T-helper 17 cell (primary cell): ENCODE results near the gene DTNBP1. TPM values are rescaled to one million over a fixed set of nuclear protein-coding genes. Genes with fewer than 3 reads are reported as not detected.

Experiments
- ATAC-seq: fragments of 150-1000 bp; cut with Tn5 transposase; 2 replicates; pipeline ENCODE4 v1.10.0; 2021; ENCODE audit warnings: mild to moderate bottlenecking, moderate library complexity
- DNase-seq, 3 donors: peaks; one replicate each; pipeline versions ENCODE4 v3.0.0 to v3.0.0-alpha.2; 2020 to 2021
- H3K9me3 ChIP-seq: one replicate; pipeline ENCODE4 v1.7.0; 2013; ENCODE audit warnings: low read length, mild to moderate bottlenecking; ENCODE audit not compliant: control insufficient read depth, poor library complexity, severe bottlenecking
- H3K27ac Mint-ChIP-seq: one replicate; pipeline ENCODE4 v1.8.0; 2022; ENCODE audit warnings: mild to moderate bottlenecking, moderate library complexity, mixed read lengths
- H3K27me3 Mint-ChIP-seq: one replicate; pipeline ENCODE4 v1.8.0; 2022; ENCODE audit warnings: mixed read lengths
- H3K36me3 Mint-ChIP-seq: one replicate; pipeline ENCODE4 v1.8.0; 2022; ENCODE audit warnings: low read depth, mixed read lengths
- H3K4me1 Mint-ChIP-seq: one replicate; pipeline ENCODE4 v1.8.0; 2022; ENCODE audit warnings: mild to moderate bottlenecking, mixed read lengths
- H3K4me3 Mint-ChIP-seq: one replicate; pipeline ENCODE4 v1.8.0; 2022; ENCODE audit warnings: mild to moderate bottlenecking, moderate library complexity, mixed read lengths
- total RNA-seq, 4 donors: library from RNA in 2 of 4; stranded (reverse) in 2 of 4; gene quantifications; one replicate each; pipeline ENCODE4 v1.2.3 and lab custom pipeline; 2022 to 2026

DTNBP1 gene, protein sequence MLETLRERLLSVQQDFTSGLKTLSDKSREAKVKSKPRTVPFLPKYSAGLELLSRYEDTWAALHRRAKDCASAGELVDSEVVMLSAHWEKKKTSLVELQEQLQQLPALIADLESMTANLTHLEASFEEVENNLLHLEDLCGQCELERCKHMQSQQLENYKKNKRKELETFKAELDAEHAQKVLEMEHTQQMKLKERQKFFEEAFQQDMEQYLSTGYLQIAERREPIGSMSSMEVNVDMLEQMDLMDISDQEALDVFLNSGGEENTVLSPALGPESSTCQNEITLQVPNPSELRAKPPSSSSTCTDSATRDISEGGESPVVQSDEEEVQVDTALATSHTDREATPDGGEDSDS
- total RNA-seq (10 to 100 TPM; 16.1 to 18.4 TPM), total RNA-seq (lab: John Stamatoyannopoulos, UW) (3.9 to 8.7 reads per million in 2 donors)

DNA sequence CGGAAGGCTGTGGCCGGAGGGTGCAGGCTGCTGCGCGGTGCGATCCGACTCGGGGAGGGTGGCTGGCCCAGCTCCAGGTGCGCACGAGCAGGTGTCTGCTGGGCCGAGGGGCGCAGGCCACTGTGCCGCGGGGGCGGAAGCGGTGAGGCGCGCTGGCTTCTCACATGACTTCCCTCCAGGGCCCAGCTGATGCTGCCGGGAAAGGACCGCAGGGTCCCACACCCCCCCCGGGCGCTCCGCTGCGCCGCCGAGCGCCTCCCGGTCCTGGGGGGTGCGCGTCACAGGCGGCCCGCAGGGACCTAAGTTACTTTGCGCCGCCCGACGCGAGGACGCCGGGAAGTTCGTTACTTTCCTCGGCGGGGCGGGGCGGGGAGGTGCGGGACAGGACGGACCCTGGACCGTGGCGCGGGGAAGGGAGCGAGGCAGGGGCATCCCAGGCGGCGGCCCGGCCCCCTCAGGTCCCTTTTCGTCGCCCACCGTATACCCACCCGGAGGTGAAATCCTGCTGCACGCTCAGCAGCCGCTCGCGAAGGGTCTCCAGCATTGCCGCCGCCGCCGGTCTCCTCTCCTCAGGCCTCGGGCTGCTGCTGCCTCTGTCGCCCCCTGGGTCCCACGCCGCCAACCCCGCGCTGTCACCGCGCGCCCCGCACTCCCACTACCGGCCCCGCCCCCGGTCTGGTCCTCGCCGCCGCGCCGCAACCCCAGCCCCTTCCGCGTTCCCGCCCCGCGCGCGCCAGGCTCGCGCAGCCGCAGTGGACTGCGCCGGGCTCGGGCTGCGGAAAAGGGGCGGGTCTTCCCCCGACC, at the start of gene DTNBP1:
DTNBP1 (minus strand) TSS at position 703 of the 804 bp plus-strand sequence; CDS start at position 544, 159 bp downstream.
- peak within 1 kb of the TSS; percentile 89 for H3K4me3 Mint-ChIP-seq
- ATAC-seq: peak; percentile 81
- no peaks in the 10 kb centered on the region for H3K27me3 Mint-ChIP-seq
- peaks cover 23% of the 10 kb centered on the region for H3K4me1 Mint-ChIP-seq
- DNase-seq: peak; percentile 75 to 78 (median 76)
- no peaks in the 10 kb centered on the region for H3K9me3 ChIP-seq
- H3K27ac Mint-ChIP-seq: peak within 1 kb of the TSS; percentile 59
- H3K36me3 Mint-ChIP-seq: peaks cover 3% of the 10 kb centered on the region

DNA sequence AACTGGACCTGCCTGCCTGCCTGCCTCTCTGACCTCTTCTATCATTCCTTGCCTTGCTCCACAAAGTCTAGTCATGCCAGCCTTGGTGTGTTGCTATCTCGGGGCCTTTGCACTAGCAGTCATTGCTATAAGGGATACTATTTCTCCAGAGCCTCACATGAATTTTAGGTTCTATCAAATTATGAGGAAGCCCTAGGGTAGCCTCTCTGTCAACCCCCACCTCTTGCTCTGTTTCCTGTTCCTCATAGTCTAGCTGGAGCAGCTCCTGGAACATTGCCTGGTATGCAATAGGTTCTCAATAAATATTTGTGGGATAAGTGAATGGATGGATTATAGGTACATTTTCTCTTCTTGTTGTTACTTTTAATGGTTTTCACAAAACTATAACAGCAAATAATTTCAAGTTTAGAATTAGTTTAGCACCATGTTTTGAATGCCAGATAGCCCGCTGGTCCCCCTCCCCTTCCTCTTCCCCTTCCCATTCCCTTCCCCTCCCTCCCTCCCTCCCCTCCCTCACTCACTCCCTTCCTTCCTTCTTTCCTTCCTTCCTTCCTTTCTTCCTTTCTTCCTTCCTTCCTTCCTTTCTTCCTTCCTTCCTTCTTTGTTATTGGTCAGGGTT, 46.9 kb upstream of the DTNBP1 start:
- peaks cover 19% of the 10 kb centered on the region for H3K27me3 Mint-ChIP-seq
- no peaks in the 10 kb centered on the region for H3K4me1 Mint-ChIP-seq
- ATAC-seq (no peak), DNase-seq (no peak)
- peaks cover 2% of the 10 kb centered on the region for H3K36me3 Mint-ChIP-seq
- H3K4me3 Mint-ChIP-seq: peak overlapping the region; percentile 25
- H3K27ac Mint-ChIP-seq: no peak overlapping the region
- no peaks in the 10 kb centered on the region for H3K9me3 ChIP-seq

DNA sequence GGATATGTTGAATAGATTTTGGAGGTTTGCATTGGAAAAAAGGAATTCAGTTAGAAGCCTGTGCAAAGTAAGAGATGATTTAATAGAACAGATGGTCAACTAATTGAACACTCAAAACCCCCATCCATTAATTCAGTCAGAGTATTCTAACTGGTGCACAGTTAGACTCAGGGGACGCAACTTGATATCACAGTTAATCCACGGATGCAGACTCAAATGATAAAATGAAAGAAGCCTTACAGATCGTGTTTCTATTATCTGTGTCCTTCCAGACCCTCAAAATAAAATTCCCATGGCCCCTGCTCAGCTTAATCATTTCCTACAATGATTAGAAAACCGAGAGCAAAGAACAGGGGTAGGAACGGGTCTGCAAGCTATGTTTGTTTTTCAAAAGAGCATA, 45.4 kb upstream of the DTNBP1 start:
- Mint-ChIP-seq H3K4me1 (no peaks in the 10 kb centered on the region), H3K27me3 (peaks cover 19% of the 10 kb centered on the region), H3K27ac (no peak overlapping the region), H3K4me3 (no peak overlapping the region), H3K36me3 (peaks cover 2% of the 10 kb centered on the region)
- ATAC-seq (no peak), DNase-seq (no peak)
- peaks cover under 1% of the 10 kb centered on the region for H3K9me3 ChIP-seq

DNA sequence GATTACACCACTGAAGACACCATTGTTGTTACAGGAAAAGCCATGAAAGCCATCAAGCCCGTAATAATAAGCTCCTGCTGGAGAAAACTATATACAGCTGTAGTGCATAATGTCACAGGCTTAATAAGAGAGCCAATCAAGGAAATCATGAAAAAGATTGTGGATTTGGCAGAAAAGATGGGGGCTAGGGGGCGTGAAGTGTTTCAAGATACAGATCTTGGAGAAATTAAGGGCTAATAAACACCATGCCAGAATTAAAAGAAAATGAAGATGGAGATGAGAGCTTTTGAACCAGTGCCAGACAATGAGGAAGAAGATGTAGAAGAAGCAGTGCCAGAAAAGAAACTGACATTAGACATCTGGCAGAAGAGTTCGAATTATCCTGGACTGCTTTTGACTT, 43.2 kb upstream of the DTNBP1 start:
- DNase-seq (no peak), ATAC-seq (no peak)
- Mint-ChIP-seq H3K4me1 (no peaks in the 10 kb centered on the region), H3K36me3 (peaks cover 4% of the 10 kb centered on the region), H3K27me3 (peaks cover 11% of the 10 kb centered on the region), H3K4me3 (no peak overlapping the region), H3K27ac (no peak overlapping the region)
- H3K9me3 ChIP-seq: peaks cover 3% of the 10 kb centered on the region

DNA sequence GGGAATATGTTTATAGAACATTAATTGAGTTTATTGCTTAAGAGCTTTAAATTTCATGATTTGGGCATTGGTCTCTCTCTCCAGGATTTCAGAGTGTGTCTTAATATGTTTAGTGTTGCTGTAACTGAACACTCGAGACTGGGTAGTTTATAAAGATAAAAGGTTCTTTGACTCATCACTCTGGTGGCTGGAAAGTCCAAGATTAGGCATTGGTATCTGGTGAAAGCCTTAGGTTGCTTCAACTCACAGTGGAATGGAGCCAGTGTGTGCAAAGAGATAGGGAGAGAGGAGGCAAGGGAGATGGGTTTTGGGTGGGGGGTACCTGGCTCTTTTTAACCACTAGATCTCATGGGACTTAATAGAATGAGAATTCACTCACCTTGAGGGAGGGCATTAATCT, 35.6 kb upstream of the DTNBP1 start:
- no peak for ATAC-seq

DNA sequence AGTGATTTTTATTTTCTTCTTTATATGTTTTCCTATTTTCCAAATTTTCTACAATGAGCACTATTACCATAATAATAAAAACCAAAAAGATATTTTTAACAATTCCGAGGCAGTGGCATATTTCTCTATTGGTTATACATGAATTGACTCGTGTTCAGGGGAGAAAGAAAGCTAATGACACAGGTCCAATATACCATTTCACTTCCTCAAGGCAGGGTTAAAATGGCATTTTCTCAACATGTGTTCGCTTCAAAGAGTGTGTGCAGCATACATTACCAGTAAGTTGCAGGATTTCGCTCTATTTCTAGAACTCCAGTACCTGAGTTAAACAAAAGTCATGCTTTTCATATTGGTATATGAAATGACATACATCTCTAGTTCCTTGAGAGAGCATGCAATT, 35.1 kb upstream of the DTNBP1 start:
- Mint-ChIP-seq H3K36me3 (peaks cover 2% of the 10 kb centered on the region), H3K4me3 (no peak overlapping the region), H3K4me1 (no peaks in the 10 kb centered on the region), H3K27me3 (peaks cover 21% of the 10 kb centered on the region), H3K27ac (no peak overlapping the region)
- DNase-seq (no peak), ATAC-seq (no peak)
- H3K9me3 ChIP-seq: no peaks in the 10 kb centered on the region

More for the DNA sequence above, 35.6 kb upstream of the DTNBP1 start:
- Mint-ChIP-seq H3K4me3 (no peak overlapping the region), H3K36me3 (peaks cover 2% of the 10 kb centered on the region), H3K27ac (no peak overlapping the region), H3K27me3 (peaks cover 21% of the 10 kb centered on the region), H3K4me1 (no peaks in the 10 kb centered on the region)
- DNase-seq: no peak
- peaks cover 3% of the 10 kb centered on the region for H3K9me3 ChIP-seq

DNA sequence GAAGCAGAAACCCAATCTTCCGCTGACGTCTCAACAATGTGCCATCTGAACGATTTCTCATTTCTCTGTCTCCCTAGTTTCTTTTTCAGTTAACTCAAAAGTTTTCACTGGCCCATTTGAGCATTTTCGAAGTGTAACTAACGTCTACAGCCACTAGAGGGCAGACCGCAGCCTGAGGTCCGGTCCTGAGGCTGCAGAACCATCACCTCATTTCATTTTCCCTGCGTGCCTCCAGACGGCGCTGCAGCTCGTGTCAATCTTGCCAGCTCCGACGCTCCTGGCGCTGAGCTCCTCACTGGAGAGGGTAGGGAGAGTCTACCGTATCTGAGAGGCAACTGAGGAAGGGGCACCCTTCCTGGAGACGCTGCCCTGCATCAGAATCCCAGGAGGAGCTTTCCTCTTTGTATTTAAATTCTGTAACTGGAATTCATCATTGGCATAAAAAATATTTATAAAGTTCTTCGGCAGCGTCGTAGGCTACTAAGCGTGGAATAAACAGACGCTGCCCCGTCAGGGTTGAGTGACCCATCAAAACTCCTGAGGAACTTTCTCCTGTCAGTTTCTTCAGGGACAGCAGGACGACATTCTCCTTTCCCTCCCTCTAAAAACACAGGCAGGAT, 28.5 kb upstream of the DTNBP1 start:
- Mint-ChIP-seq H3K27ac (no peak overlapping the region), H3K4me3 (peak overlapping the region; percentile 39), H3K4me1 (peaks cover 6% of the 10 kb centered on the region), H3K36me3 (no peaks in the 10 kb centered on the region), H3K27me3 (peaks cover 34% of the 10 kb centered on the region)
- ATAC-seq (peak; percentile 100), DNase-seq (peak; percentile 54 to 67 (median 62))
- no peaks in the 10 kb centered on the region for H3K9me3 ChIP-seq

DNA sequence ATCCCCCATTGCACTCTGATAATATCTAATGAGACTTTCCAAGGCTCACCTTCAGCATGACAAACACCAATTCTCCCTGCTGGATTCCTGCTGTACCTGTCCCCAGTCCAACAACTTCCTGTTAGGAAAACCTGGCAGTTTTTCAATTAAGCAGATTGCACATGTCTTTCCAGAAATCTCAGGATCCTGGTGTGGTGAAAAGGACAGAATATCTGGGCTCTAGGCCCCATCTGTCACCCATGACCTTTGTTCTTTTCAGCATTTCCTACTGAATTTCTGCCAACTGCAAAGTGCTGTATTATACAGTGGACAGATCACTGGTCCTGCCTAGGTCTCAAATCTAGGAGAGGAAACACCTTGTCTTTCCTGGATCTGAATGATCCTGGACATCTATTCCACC, 27.7 kb upstream of the DTNBP1 start:
- Mint-ChIP-seq H3K4me3 (no peak overlapping the region), H3K4me1 (peaks cover 6% of the 10 kb centered on the region), H3K27me3 (peaks cover 39% of the 10 kb centered on the region), H3K36me3 (no peaks in the 10 kb centered on the region), H3K27ac (no peak overlapping the region)
- ATAC-seq (no peak), DNase-seq (no peak)
- no peaks in the 10 kb centered on the region for H3K9me3 ChIP-seq

DNA sequence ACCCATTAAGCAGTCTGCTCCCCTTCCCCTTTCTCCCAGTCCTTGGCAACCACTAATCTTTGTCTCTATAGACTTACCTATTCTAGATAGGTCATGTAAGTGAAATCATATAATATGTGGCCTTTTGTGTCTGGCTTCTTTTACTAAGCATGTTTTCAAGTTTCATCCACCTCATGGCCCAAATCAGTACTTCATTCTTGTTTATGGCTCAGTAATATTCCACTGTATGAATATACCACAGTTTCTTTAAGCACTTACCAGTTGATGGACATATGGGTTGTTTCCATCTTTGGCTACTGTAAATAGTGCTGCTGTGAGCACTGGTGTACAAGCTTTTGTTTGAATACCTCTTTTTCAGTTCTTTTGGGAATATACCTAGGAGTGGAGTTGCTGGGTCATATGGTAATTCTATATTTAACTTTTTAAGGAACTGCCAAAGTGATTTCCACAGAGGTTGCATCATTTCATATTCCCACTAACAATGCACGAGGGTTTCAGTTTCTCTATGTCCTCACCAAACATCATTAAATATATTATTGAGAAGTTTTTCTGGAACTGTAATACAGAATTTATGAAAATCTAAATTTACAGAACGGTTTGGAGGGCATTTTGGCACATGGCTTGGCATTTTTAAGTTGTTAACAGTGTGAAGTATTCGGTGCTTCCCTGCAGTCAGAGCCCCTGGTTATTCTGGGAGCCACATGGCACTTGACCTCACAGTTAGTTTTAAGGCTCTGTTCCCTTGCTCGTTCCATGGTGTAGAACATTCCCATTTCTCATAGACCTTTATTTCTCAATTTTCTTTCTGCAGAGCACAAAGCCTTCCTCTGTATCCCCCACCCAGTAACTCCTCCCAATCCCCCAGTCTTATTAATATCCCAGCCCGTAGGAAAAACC, 27.0 kb upstream of the DTNBP1 start:
- Mint-ChIP-seq H3K4me1 (peaks cover 6% of the 10 kb centered on the region), H3K27me3 (peaks cover 35% of the 10 kb centered on the region), H3K36me3 (no peaks in the 10 kb centered on the region), H3K4me3 (no peak overlapping the region), H3K27ac (no peak overlapping the region)
- DNase-seq (no peak), ATAC-seq (no peak)
- H3K9me3 ChIP-seq: no peaks in the 10 kb centered on the region

DNA sequence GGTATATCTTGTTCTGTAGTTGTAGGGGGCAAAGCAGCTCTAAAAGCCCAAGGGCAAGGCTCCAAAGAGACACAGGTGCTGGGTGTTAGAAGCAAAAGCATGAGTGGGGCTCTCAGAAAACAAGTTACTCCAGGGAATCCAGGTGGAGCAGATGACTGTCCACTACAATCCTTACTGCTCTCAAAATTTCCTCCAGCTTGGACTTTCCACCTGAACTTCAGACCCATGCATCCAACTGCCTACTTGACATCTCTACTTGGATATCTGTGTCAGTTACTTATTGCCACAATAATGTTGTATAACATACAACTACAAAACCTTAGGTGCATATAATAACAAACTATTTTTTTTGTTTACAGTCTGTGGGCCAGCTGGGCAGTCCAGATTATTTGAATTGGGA, 22.8 kb upstream of the DTNBP1 start:
- Mint-ChIP-seq H3K36me3 (no peaks in the 10 kb centered on the region), H3K4me3 (no peak overlapping the region), H3K4me1 (peaks cover 2% of the 10 kb centered on the region), H3K27ac (no peak overlapping the region), H3K27me3 (peaks cover 25% of the 10 kb centered on the region)
- ATAC-seq: no peak
- H3K9me3 ChIP-seq: no peaks in the 10 kb centered on the region
- DNase-seq: no peak

DNA sequence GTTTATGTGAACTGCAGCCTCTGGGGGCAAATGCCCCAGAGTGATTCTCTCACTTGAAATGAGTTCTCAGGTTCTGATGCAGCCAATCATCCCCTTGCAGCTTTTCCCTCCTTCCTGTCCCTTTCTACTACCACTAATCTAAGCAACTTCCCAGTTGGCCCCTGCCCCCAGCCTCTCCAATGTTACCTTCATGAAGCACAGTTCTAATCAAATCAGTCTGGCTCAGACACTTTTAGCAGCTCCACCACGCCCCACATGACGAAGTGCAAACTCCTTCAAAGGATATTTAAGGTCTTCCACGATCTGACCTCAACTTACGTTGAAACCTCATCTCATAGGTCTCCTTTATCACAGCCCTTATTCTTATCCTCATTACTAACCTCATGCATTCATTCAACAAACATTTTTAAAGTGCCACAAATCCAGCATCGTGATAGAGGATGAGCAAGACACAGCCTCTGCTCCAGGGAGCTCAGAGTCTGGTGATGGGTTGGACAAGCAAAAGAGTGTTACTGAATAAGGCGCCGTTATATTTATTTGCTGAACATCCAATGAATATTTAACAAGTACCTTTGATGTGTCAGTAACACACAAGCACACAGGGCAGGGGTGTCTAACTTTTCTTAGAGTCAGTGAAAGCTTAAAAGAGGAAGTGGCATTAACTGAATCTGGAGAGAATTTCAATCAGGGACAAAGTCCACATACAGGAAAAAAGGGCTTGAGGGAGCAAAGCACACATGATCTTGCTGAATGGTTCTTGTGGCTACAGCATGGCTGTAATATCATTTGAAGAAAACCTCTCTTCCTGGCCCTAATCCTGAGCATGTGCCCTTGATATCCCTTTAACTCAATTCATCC, 20.4 kb upstream of the DTNBP1 start:
- H3K4me1 Mint-ChIP-seq: peaks cover 4% of the 10 kb centered on the region
- no peaks in the 10 kb centered on the region for H3K9me3 ChIP-seq
- DNase-seq (no peak), ATAC-seq (no peak)
- H3K36me3 Mint-ChIP-seq: no peaks in the 10 kb centered on the region
- H3K4me3 Mint-ChIP-seq: no peak overlapping the region
- H3K27ac Mint-ChIP-seq: no peak overlapping the region
- H3K27me3 Mint-ChIP-seq: peaks cover 28% of the 10 kb centered on the region
